Right forelimb (tissue), 1 donor: ENCODE measurements around the gene MRPL12.
"Not testable (repeated sequence)": the region's sequence is repeated elsewhere in the genome, so short reads cannot be mapped to it uniquely, and the experiment has no call there.

Experiments
- DNase-seq: peaks from one replicate; pipeline ENCODE4 v3.0.0-alpha.2; 2018

MRPL12 gene

GRCh38 chr17:81717766-81718089 lies 14.6 kb downstream of the MRPL12 start:
- no peak for DNase-seq

- no peak for DNase-seq
These were observed 16.5 kb downstream of the MRPL12 start for GRCh38 chr17:81719410-81720266.

GRCh38 chr17:81720267-81721071 lies 17.3 kb downstream of the MRPL12 start:
- no peak for DNase-seq

- no peak for DNase-seq
These were observed 19.3 kb downstream of the MRPL12 start for GRCh38 chr17:81722184-81723120.

GRCh38 chr17:81723651-81724209 lies 20.6 kb downstream of the MRPL12 start:
- DNase-seq: no peak

- DNase-seq: no peak
These were observed 22.3 kb downstream of the MRPL12 start for GRCh38 chr17:81725439-81725838.

GRCh38 chr17:81726004-81726403 lies 22.8 kb downstream of the MRPL12 start:
- no peak for DNase-seq

- DNase-seq: no peak
These were observed 24.3 kb downstream of the MRPL12 start for GRCh38 chr17:81727324-81728031.

- DNase-seq: peak; percentile 86
These were observed 30.6 kb downstream of the MRPL12 start for GRCh38 chr17:81733507-81734404.

- no peak for DNase-seq
These were observed 31.5 kb downstream of the MRPL12 start for GRCh38 chr17:81734405-81735263.

GRCh38 chr17:81735264-81736102 lies 32.3 kb downstream of the MRPL12 start:
- no peak for DNase-seq

- no peak for DNase-seq
These were observed 35.0 kb downstream of the MRPL12 start for GRCh38 chr17:81737947-81738800.

GRCh38 chr17:81738801-81739393 lies 35.7 kb downstream of the MRPL12 start:
- no peak for DNase-seq

- not testable (repeated sequence) for DNase-seq
These were observed 36.4 kb downstream of the MRPL12 start for GRCh38 chr17:81739593-81739992.

- no peak for DNase-seq
These were observed 37.3 kb downstream of the MRPL12 start for GRCh38 chr17:81740395-81740961.

- DNase-seq: no peak
These were observed 38.0 kb downstream of the MRPL12 start for GRCh38 chr17:81741049-81741593.
